HEK293 (cell line): ENCODE results near the gene HYDIN.

ENCODE experiments used
- AEBP2 ChIP-seq: fragments of 450-650 bp; formaldehyde crosslinking; IDR thresholded peaks from 2 replicates; pipeline ENCODE4 v1.5.1; 2016; ENCODE audit warnings: missing biosample characterization, missing genetic modification characterization, borderline replicate concordance
- ATF2 ChIP-seq: fragments of 450-650 bp; formaldehyde crosslinking; IDR thresholded peaks from 2 replicates; pipeline ENCODE4 v1.5.1; 2016; ENCODE audit warnings: missing biosample characterization, missing genetic modification characterization, low read depth
- PRDM2 ChIP-seq: fragments of 450-650 bp; formaldehyde crosslinking; IDR thresholded peaks from 2 replicates; pipeline ENCODE4 v1.5.1; 2016; ENCODE audit warnings: missing biosample characterization, missing genetic modification characterization, borderline replicate concordance
- SP7 ChIP-seq: fragments of 450-650 bp; formaldehyde crosslinking; IDR thresholded peaks from 2 replicates; pipeline ENCODE4 v1.5.1; 2016; ENCODE audit warnings: missing biosample characterization, missing genetic modification characterization
- TSHZ1 ChIP-seq: fragments of 450-650 bp; formaldehyde crosslinking; IDR thresholded peaks from 2 replicates; pipeline ENCODE4 v1.5.1; 2016; ENCODE audit warnings: missing biosample characterization, missing genetic modification characterization, borderline replicate concordance
- ZBTB7A ChIP-seq: fragments of 450-650 bp; formaldehyde crosslinking; IDR thresholded peaks from 2 replicates; pipeline ENCODE4 v1.5.1; 2016; ENCODE audit warnings: low read depth, missing biosample characterization, missing genetic modification characterization
- ZNF184 ChIP-seq: fragments of 450-650 bp; IDR thresholded peaks from 2 replicates; pipeline ENCODE4 v1.5.1; 2018; ENCODE audit warnings: missing biosample characterization, mild to moderate bottlenecking, missing genetic modification characterization
- ZNF23 ChIP-seq: fragments of 450-650 bp; formaldehyde crosslinking; IDR thresholded peaks from 2 replicates; pipeline ENCODE4 v1.5.1; 2016; ENCODE audit warnings: missing biosample characterization, missing genetic modification characterization, borderline replicate concordance
- ZNF341 ChIP-seq: fragments of 450-650 bp; formaldehyde crosslinking; IDR thresholded peaks from 2 replicates; pipeline ENCODE4; 2016; ENCODE audit warnings: low read depth, missing biosample characterization, missing genetic modification characterization
- ZNF398 ChIP-seq: fragments of 450-650 bp; formaldehyde crosslinking; IDR thresholded peaks from 2 replicates; pipeline ENCODE4 v1.5.1; 2017; ENCODE audit warnings: missing biosample characterization, missing genetic modification characterization
- ZNF416 ChIP-seq: fragments of 450-650 bp; formaldehyde crosslinking; IDR thresholded peaks from 2 replicates; pipeline ENCODE4 v1.5.1; 2016; ENCODE audit warnings: missing biosample characterization, missing genetic modification characterization
- ZNF433 ChIP-seq: fragments of 450-650 bp; formaldehyde crosslinking; IDR thresholded peaks from 2 replicates; pipeline ENCODE4 v1.5.1; 2016; ENCODE audit warnings: missing biosample characterization, missing genetic modification characterization, low read depth
- ZNF473 ChIP-seq: fragments of 450-650 bp; formaldehyde crosslinking; IDR thresholded peaks from 2 replicates; pipeline ENCODE4 v1.5.1; 2017; ENCODE audit warnings: missing biosample characterization, missing genetic modification characterization
- ZNF621 ChIP-seq: fragments of 450-650 bp; formaldehyde crosslinking; IDR thresholded peaks from 2 replicates; pipeline ENCODE4 v1.5.1; 2017; ENCODE audit warnings: missing biosample characterization, missing genetic modification characterization
- ZNF629 ChIP-seq: fragments of 450-650 bp; formaldehyde crosslinking; IDR thresholded peaks from 2 replicates; pipeline ENCODE4 v1.5.1; 2017; ENCODE audit warnings: missing biosample characterization, missing genetic modification characterization
- ZNF664 ChIP-seq: fragments of 450-650 bp; formaldehyde crosslinking; IDR thresholded peaks from 2 replicates; pipeline ENCODE4 v1.5.1; 2016; ENCODE audit warnings: missing biosample characterization, missing genetic modification characterization
- ZNF692 ChIP-seq: fragments of 450-650 bp; formaldehyde crosslinking; IDR thresholded peaks from 2 replicates; pipeline ENCODE4 v1.5.1; 2016; ENCODE audit warnings: missing biosample characterization, missing genetic modification characterization
- ZNF701 ChIP-seq: fragments of 450-650 bp; formaldehyde crosslinking; IDR thresholded peaks from 2 replicates; pipeline ENCODE4 v1.5.1; 2016; ENCODE audit warnings: missing biosample characterization, missing genetic modification characterization
- ZSCAN23 ChIP-seq: fragments of 450-650 bp; formaldehyde crosslinking; IDR thresholded peaks from 2 replicates; pipeline ENCODE4 v1.5.1; 2016; ENCODE audit warnings: missing biosample characterization, missing genetic modification characterization
- ZSCAN4 ChIP-seq: fragments of 450-650 bp; formaldehyde crosslinking; IDR thresholded peaks from 2 replicates; pipeline ENCODE4 v1.5.1; 2017; ENCODE audit warnings: missing biosample characterization, missing genetic modification characterization

Gene HYDIN

GRCh38 chr16:70800781-70801480, 429.6 kb downstream of the HYDIN start, which contains the start of gene VAC14 (continued):
- TF ChIP-seq TSHZ1 (no peak), ZNF433 (no peak), PRDM2 (tag by site-specific recombination) (no peak), ZNF473 (no peak), ZSCAN23 (no peak), ATF2 (no peak), ZNF621 (tag by site-specific recombination) (no peak), ZNF23 (no peak), ZNF664 (tag by site-specific recombination) (no peak), ZNF416 (tag by site-specific recombination) (no peak), ZNF184 (tag by site-specific recombination) (no peak), ZNF341 (tag by site-specific recombination) (no peak), ZNF701 (tag by site-specific recombination) (no peak), ZSCAN4 (peak; percentile 51; the same call in 1 of the 2 replicates), ZBTB7A (tag by site-specific recombination) (no peak), SP7 (tag by site-specific recombination) (peak; percentile 64), ZNF692 (tag by site-specific recombination) (peak; percentile 65; the same call in 1 of the 2 replicates), ZNF629 (0 out of 2 replicates have a peak, but pooled peaks have one; percentile 38), AEBP2 (tag by site-specific recombination) (no peak), ZNF398 (tag by site-specific recombination) (peak; percentile 7; the same call in 1 of the 2 replicates)
